CD4-positive, CD25-positive, alpha-beta regulatory T cell (primary cell): ENCODE data around the gene SLC24A3. TPM values are rescaled to one million over a fixed set of nuclear protein-coding genes. Genes with fewer than 3 reads are reported as not detected.

Experiments
- ATAC-seq, 2 donors: fragments of 150-1000 bp; cut with Tn5 transposase; one replicate each; pipeline ENCODE4 v1.10.0; 2021; ENCODE audit warnings: low read depth in 2 of 2, moderate number of reproducible peaks in 2 of 2, moderate library complexity in 1 of 2
- DNase-seq, 3 donors: peaks; one replicate each; pipeline versions ENCODE4 v3.0.0 to v3.0.0-alpha.2; 2012 to 2022; ENCODE audit warnings: mixed read lengths in 1 of 3
- H3K27ac ChIP-seq: one replicate; pipeline ENCODE4 v1.7.0; 2013; ENCODE audit warnings: mild to moderate bottlenecking, low read length; ENCODE audit not compliant: insufficient read depth, poor library complexity, severe bottlenecking
- H3K27me3 ChIP-seq: one replicate; pipeline ENCODE4 v1.7.0; 2013; ENCODE audit warnings: low read length; ENCODE audit not compliant: control insufficient read depth, insufficient read depth
- H3K36me3 ChIP-seq: one replicate; pipeline ENCODE4 v1.7.0; 2013; ENCODE audit warnings: mild to moderate bottlenecking, low read length, moderate library complexity; ENCODE audit not compliant: control insufficient read depth, insufficient read depth
- H3K4me1 ChIP-seq: 2 replicates; pipeline ENCODE4 v1.7.0; 2013; ENCODE audit warnings: mild to moderate bottlenecking, low read length; ENCODE audit not compliant: insufficient read depth, control insufficient read depth, poor library complexity, severe bottlenecking
- H3K4me3 ChIP-seq: one replicate; pipeline ENCODE4 v1.7.0; 2013; ENCODE audit warnings: low read depth, mild to moderate bottlenecking, low read length, moderate library complexity
- H3K9me3 ChIP-seq, 2 experiments: 1 replicate in 1 of 2; 2 replicates in 1 of 2; pipeline ENCODE4 v1.7.0; 2013; ENCODE audit warnings: low read length in 2 of 2, mild to moderate bottlenecking in 1 of 2, moderate library complexity in 1 of 2; ENCODE audit not compliant: control insufficient read depth in 2 of 2
- H3K27ac Mint-ChIP-seq, 3 donors: one replicate each; pipeline ENCODE4 v1.8.0; 2020 to 2022; ENCODE audit warnings: mild to moderate bottlenecking in 3 of 3, mixed read lengths in 3 of 3, moderate library complexity in 2 of 3
- H3K27me3 Mint-ChIP-seq: one replicate; pipeline ENCODE4 v1.8.0; 2022; ENCODE audit warnings: mild to moderate bottlenecking, mixed read lengths
- H3K36me3 Mint-ChIP-seq: one replicate; pipeline ENCODE4 v1.8.0; 2020; ENCODE audit warnings: mixed read lengths
- H3K4me1 Mint-ChIP-seq, 4 donors: one replicate each; pipeline ENCODE4 v1.8.0; 2020 to 2022; ENCODE audit warnings: mixed read lengths in 4 of 4, mild to moderate bottlenecking in 1 of 4
- H3K4me3 Mint-ChIP-seq, 4 donors: one replicate each; pipeline ENCODE4 v1.8.0; 2020 to 2022; ENCODE audit warnings: mild to moderate bottlenecking in 4 of 4, mixed read lengths in 4 of 4, moderate library complexity in 3 of 4
- H3K9me3 Mint-ChIP-seq, 7 donors: one replicate each; pipeline ENCODE4 v1.8.0; 2020 to 2022; ENCODE audit warnings: mixed read lengths in 7 of 7, mild to moderate bottlenecking in 3 of 7, moderate library complexity in 2 of 7
- polyA plus RNA-seq, 4 donors: library from polyadenylated mRNA; unstranded; fragments of 300-500 nt; fragmentation: Illumina TruSeq; gene quantifications; one replicate each; pipeline ENCODE4 v1.2.3, GENCODE V29; 2021
- total RNA-seq: library from RNA; stranded (reverse); gene quantifications from one replicate; pipeline ENCODE4 v1.2.3, GENCODE V29; 2022

SLC24A3 gene
- total and polyA plus RNA-seq, 5 donors from 2014 or later = 0.25 TPM; not detected in 4

DNA sequence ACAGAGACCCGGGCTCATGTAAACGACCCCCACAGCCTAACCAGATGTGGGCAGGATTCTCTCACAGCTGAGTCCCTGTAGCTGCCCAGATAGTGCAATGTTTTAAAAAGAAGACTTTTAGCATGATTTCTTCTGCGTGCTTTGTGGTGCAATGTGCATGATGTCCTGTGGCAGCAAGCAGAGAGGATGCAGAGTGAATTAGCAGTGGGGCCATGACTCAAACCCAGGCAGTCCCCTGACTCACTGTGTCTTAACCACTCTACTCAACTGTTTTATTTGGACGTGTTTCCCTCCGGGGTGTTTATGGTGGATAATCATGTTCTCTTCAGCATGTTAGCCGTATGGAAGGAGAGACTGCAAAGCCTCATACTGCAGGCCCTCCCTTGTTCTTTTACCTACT lies 247.9 kb downstream of the SLC24A3 start:
- no peaks in the 10 kb centered on the region for H3K36me3 ChIP-seq
- Mint-ChIP-seq H3K4me3 (no peak overlapping the region), H3K9me3 (no peaks in the 10 kb centered on the region), H3K4me1 (no peaks in the 10 kb centered on the region), H3K27me3 (no peaks in the 10 kb centered on the region), H3K36me3 (no peaks in the 10 kb centered on the region), H3K27ac (no peak overlapping the region)
- H3K4me1 ChIP-seq = no peaks in the 10 kb centered on the region
- DNase-seq = no peak
- H3K27ac ChIP-seq = no peak overlapping the region
- H3K9me3 ChIP-seq = no peaks in the 10 kb centered on the region
- no peak overlapping the region for H3K4me3 ChIP-seq
- no peak for ATAC-seq
- no peaks in the 10 kb centered on the region for H3K27me3 ChIP-seq

DNA sequence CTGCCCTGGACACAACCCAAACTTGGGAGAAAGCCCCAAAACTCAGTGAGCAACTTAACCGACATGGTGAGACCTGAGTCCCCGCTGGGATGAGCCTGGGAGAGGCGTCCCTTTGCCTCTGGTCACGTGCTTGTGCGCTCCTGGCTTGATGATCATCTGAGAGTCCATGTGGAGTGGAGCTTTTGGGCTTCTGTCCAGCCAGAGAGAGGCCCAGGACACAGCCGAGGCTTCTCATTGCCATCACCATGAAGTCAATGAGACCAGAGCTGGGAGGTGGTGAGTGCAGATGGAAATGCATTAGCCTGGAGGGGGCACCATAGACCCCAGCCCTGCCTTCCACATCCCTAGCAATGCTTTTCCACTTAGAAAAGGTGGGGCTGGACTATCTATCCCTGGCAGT lies 250.0 kb downstream of the SLC24A3 start:
- Mint-ChIP-seq H3K27ac (no peak overlapping the region), H3K4me1 (no peaks in the 10 kb centered on the region), H3K9me3 (no peaks in the 10 kb centered on the region), H3K27me3 (no peaks in the 10 kb centered on the region), H3K36me3 (no peaks in the 10 kb centered on the region), H3K4me3 (no peak overlapping the region)
- H3K4me1 ChIP-seq = no peaks in the 10 kb centered on the region
- no peak for ATAC-seq
- H3K4me3 ChIP-seq = no peak overlapping the region
- H3K9me3 ChIP-seq = no peaks in the 10 kb centered on the region
- H3K27ac ChIP-seq = no peak overlapping the region
- no peaks in the 10 kb centered on the region for H3K36me3 ChIP-seq
- DNase-seq = no peak
- no peaks in the 10 kb centered on the region for H3K27me3 ChIP-seq

DNA sequence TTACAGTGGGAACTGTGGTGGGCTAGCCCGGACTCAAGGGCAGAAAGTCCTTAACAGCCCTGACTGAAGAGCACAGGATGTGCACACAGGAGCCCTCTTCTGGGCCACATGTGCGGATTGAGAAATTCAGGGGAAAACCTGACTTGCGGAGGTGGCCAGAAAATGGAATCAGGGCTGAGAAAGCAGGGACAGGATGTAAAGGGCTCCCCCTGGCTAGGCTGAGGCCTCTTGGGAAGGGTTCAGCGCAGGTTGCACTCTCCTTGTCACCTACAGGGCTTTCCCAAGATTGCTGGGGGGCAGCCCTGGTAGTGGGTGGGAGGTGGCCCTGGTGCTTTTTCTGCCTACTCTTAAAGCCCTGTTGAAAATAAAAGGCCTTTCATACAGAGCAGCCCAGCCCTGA lies 251.2 kb downstream of the SLC24A3 start:
- Mint-ChIP-seq H3K4me1 (no peaks in the 10 kb centered on the region), H3K9me3 (peaks cover 0 to 3% (median 0%) of the 10 kb centered on the region in 7 donors), H3K27me3 (no peaks in the 10 kb centered on the region), H3K36me3 (no peaks in the 10 kb centered on the region), H3K4me3 (no peak overlapping the region), H3K27ac (no peak overlapping the region)
- no peaks in the 10 kb centered on the region for H3K4me1 ChIP-seq
- H3K4me3 ChIP-seq = no peak overlapping the region
- ATAC-seq = no peak
- H3K9me3 ChIP-seq = no peaks in the 10 kb centered on the region
- no peaks in the 10 kb centered on the region for H3K36me3 ChIP-seq
- H3K27ac ChIP-seq = no peak overlapping the region
- H3K27me3 ChIP-seq = no peaks in the 10 kb centered on the region
- DNase-seq = no peak

DNA sequence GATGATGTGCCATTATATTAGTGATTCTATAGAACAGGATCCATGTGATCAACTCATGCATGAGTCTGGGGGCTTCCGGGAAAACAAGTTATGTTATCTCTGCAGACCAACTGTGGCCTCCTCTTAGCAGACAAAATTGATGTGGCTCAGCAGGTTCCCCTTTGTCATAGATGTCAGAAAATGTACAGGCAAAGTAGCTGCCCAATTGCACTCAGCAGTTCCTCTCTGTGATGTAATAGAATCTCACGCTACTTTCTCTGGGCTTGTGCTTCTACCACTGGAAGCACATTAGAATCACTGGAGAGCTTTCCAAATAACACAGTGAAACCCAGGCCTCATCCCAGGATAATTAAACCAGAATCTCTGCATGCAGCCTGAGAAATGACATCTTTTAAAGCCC lies 253.1 kb downstream of the SLC24A3 start:
- Mint-ChIP-seq H3K36me3 (no peaks in the 10 kb centered on the region), H3K4me3 (no peak overlapping the region), H3K27ac (no peak overlapping the region), H3K9me3 (peaks cover 0 to 3% (median 0%) of the 10 kb centered on the region in 7 donors), H3K27me3 (no peaks in the 10 kb centered on the region), H3K4me1 (no peaks in the 10 kb centered on the region)
- Histone ChIP-seq H3K4me3 (no peak overlapping the region), H3K36me3 (no peaks in the 10 kb centered on the region), H3K4me1 (no peaks in the 10 kb centered on the region), H3K27me3 (no peaks in the 10 kb centered on the region), H3K9me3 (no peaks in the 10 kb centered on the region), H3K27ac (no peak overlapping the region)
- no peak for DNase-seq
- ATAC-seq = no peak

DNA sequence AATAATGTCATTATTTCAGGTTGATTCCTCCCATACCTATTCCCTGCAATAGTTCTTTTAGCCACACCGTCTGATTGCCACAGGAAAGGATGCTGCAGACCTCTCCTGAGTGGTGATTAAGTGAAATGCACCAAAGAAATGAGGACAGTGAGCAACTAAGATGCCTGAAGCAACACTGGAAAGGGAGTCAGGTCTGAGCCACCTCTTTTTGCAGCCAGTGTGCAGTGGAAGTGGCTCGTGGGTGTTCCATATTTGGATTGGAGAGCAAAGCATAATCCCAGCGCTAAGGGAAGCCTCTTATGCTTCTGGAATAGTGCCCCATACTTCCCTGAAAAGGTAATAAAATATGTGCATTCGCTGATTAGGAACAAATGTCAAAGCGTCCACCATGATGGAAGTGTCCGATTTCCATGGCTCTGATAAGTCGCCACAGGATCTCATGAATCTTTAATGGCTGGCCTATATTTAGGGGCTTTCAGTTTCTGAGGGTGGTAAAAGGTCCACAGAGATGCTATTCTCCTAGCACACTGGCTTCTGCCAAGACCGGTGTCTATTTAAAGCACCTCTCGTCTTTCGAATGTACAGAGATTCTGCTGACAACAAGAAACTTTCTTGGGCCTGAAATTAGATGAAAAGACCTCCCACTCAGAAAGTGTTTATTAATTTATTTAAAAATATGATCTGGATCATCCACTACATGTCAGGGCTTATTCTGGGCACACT lies 253.9 kb downstream of the SLC24A3 start:
- H3K9me3 ChIP-seq = no peaks in the 10 kb centered on the region
- Mint-ChIP-seq H3K27ac (no peak overlapping the region), H3K9me3 (peaks cover 0 to 3% (median 0%) of the 10 kb centered on the region in 7 donors), H3K36me3 (no peaks in the 10 kb centered on the region), H3K4me3 (no peak overlapping the region), H3K4me1 (no peaks in the 10 kb centered on the region), H3K27me3 (no peaks in the 10 kb centered on the region)
- no peaks in the 10 kb centered on the region for H3K36me3 ChIP-seq
- ATAC-seq = no peak
- no peak overlapping the region for H3K27ac ChIP-seq
- no peaks in the 10 kb centered on the region for H3K27me3 ChIP-seq
- no peaks in the 10 kb centered on the region for H3K4me1 ChIP-seq
- H3K4me3 ChIP-seq = no peak overlapping the region
- DNase-seq = no peak

DNA sequence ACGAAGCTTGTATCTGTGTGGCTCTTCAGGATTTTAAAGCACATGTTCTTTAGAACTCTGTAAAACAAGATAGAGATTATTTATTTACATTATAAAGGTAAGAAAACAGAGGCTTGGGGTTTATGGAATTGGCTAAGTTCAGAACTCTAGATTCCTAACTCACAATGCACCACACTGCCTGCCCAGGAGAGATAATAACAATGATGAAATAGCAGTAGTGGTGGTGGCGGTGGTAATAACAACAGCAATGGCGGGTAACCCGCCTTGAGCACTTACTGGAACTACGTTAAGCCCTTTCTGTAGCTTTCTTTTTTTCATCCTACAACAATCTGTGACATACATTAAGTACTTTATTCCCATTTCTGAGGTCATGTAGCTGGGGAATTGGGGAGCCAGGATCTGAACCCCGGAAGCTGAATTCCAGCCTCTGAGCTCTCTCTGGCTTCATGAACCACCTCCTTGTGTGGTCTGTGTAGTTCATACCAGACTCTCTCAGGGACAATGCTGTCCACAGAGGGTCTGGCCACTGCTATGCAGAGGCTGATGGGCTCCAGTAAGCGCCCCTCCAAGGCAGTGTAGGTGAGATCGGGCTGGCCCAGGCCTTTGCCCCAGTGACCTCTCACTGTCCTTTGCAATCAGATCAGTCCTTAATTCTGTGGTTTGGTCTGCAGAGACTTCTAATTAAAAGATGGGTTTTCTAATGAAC lies 260.9 kb downstream of the SLC24A3 start:
- DNase-seq = no peak
- Mint-ChIP-seq H3K27ac (no peak overlapping the region), H3K4me3 (no peak overlapping the region), H3K36me3 (no peaks in the 10 kb centered on the region), H3K4me1 (no peaks in the 10 kb centered on the region), H3K9me3 (no peaks in the 10 kb centered on the region), H3K27me3 (no peaks in the 10 kb centered on the region)
- Histone ChIP-seq H3K36me3 (no peaks in the 10 kb centered on the region), H3K27me3 (no peaks in the 10 kb centered on the region), H3K4me3 (no peak overlapping the region), H3K9me3 (no peaks in the 10 kb centered on the region), H3K27ac (no peak overlapping the region), H3K4me1 (no peaks in the 10 kb centered on the region)
- ATAC-seq = no peak

DNA sequence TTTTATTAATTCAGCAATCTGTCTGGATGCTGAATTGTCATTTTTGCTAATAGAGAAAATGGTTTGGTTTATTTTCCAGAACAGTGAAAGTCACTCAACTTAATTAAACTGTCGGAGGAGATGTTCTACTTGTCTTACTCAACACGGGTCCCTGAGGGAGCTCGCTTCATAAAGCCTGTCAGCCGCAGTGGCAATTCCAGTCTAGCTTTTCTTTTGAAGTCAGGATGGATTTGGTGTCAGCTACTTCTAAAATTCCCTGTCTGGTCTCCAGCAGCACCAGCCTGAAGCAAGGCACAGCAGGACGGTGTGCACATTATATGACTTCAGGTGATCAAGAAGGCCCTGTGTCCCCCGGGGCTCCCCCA lies 261.5 kb downstream of the SLC24A3 start:
- Mint-ChIP-seq H3K4me3 (no peak overlapping the region), H3K27me3 (no peaks in the 10 kb centered on the region), H3K36me3 (no peaks in the 10 kb centered on the region), H3K9me3 (no peaks in the 10 kb centered on the region), H3K27ac (no peak overlapping the region), H3K4me1 (no peaks in the 10 kb centered on the region)
- Histone ChIP-seq H3K4me3 (no peak overlapping the region), H3K27me3 (no peaks in the 10 kb centered on the region), H3K4me1 (no peaks in the 10 kb centered on the region), H3K9me3 (no peaks in the 10 kb centered on the region), H3K27ac (no peak overlapping the region), H3K36me3 (no peaks in the 10 kb centered on the region)
- no peak for ATAC-seq
- DNase-seq = no peak

DNA sequence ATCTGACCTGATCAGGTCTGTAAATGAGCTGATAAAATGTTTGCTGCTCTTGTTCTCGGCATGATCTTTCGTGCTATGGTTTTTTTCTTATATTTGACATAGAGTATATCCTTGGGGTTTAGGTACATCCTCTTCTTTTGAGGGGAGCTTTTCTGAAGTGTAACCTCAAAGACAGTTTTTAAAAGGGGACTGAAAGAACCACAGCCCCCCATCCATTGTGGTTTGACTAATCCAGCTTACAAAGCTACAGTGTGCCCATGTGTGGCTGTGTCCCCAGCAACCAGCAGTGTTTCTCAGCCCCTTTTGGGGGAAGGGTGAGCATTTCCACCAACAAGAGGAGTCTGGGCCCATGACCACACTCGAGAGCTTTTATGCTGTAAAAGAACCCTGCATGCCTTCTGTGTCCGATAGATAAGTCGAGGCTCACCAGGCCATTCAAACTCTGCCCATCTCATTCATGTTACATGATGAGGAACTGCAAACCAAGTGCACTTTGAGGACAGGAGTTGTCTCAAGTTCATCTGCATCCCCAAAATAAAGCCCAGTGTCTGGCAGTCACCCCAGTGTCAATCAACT lies 266.0 kb downstream of the SLC24A3 start:
- Histone ChIP-seq H3K36me3 (no peaks in the 10 kb centered on the region), H3K4me3 (no peak overlapping the region), H3K9me3 (no peaks in the 10 kb centered on the region), H3K27me3 (no peaks in the 10 kb centered on the region), H3K4me1 (no peaks in the 10 kb centered on the region), H3K27ac (no peak overlapping the region)
- Mint-ChIP-seq H3K27ac (no peak overlapping the region), H3K36me3 (no peaks in the 10 kb centered on the region), H3K4me1 (no peaks in the 10 kb centered on the region), H3K9me3 (peaks cover 0 to 7% (median 0%) of the 10 kb centered on the region in 7 donors), H3K27me3 (no peaks in the 10 kb centered on the region), H3K4me3 (no peak overlapping the region)
- DNase-seq = no peak
- no peak for ATAC-seq
